ENCODE data around the gene LCK.
"Not testable (repeated sequence)": the region's sequence is repeated elsewhere in the genome, so short reads cannot be mapped to it uniquely, and the experiment has no call there.

Gene LCK

DNA sequence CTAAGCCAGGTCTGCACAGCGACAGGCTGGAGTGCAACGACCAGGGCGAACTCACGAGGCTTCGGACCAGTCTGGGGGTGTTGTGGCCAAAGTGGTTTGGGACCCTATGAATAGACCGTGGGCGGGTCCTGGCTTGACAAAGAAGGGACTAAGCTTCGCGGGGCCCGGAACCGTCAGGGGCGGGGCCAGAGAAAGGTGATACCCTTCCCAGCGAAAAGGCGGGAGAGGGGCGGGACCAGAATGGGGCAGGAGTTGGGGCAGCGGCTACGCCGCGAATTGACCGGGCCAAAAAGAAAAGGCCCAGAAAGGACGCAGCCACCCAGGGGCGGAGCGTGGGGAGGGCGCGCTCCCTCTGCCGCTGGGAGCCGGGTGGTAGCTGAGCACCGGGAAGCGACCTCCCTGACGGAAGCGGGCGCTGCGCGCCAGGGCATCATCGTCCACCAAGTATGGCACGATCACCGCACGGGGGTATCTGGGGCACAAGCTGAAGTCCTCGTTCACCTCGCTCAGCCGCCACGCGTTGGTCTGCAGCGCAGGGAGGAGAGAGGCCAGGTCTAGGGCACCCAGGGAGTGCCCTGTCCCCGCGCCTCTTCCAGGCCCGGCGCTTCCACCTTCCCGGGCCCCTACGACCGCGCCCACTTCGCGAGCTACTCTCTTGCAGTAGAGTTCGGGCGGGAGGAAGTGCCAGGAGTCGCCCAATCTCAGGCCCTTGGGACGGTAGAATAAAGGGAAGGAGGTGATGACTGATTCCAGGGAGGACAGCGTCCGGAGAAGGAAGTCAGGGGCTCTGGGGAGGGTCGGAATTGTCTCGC, 10.7 kb upstream of the LCK start:
- DNase-seq: no peak

DNA sequence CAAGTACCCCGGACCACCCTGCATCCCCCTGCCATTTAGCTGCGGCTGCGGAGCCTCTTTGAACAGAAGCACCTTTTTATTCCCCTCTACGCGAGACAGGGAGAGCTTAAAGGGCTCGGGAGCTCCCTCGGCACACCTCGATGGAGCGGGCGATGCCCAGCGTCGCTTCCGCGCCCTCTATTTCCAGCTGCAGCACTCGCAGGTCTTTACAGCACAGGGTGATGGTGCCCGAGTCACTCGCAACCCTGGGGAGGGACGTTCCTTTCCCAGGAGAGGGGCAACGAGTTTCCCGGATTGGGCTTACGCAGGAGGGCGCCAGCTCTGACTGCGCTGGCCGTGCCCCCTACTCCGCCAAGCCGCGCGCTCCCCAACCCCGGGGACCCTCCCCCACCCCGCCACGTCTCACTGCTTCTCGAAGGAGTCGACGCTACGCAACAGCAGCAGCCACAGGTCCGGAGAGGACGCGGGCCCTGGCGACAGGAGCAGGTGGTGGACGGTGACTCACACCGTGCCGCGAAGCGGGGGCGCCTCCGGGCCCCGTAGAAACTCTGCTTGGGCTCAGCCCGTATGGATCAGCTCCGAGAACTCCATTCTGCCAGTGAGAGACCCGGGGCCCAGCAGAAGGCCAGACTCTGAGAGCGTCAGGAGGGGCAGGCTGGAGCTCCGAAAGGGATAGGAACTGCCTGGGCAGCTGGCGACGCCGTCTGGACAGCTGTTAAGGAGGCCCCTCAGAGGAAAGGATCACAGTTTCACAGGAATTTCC, 9.9 kb upstream of the LCK start:
- DNase-seq: no peak

DNA sequence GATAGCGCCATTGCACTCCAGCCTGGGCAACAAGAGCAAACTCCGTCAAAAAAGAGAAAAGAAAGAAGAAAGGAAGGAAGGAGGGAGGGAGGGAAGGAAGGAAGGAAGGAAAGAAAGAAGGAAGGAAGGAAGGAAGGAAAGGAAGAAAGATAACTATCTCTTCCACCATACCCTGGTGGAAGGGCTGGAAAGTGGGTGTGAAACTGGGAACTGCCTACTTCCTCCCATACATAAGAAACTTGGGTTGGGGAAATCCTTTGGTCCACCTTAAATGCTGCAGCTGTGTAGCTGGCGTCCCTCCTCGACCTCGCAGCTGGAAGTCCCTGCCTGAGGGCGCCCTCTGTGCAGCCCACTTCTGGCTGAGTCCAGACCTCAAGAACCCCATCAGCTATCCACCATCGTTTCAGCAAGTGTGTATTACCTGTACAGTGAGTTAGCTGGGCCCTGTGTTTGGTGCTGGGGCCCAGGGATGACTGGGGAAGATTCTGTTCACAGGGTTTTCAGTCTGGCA, 8.7 kb upstream of the LCK start:
- no peak for DNase-seq

DNA sequence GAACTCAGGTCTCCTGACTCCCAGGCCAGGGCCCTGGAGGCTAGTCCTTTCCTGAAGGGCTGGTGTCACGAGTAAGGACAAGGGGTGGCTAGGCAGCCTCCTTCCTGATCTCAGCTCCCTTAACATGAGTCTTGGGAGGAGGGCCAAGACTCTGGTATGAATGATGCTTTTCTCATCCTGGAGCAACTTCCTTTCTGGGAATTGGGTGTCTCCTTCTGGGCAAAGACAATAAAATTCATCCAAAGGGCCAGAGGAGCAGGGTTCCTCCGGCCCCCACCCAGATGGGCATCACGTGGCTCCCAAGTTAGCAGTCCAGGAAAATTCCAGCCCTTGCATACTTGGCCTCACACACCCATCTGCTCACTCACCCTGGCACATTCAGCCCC, 4.2 kb upstream of the LCK start, which contains the start of gene FAM167B:
TSS of gene FAM167B (plus strand) at position 335 of the 386 bp plus-strand sequence. CDS start 200 bp downstream, outside the sequence.
- DNase-seq: no peak

DNA sequence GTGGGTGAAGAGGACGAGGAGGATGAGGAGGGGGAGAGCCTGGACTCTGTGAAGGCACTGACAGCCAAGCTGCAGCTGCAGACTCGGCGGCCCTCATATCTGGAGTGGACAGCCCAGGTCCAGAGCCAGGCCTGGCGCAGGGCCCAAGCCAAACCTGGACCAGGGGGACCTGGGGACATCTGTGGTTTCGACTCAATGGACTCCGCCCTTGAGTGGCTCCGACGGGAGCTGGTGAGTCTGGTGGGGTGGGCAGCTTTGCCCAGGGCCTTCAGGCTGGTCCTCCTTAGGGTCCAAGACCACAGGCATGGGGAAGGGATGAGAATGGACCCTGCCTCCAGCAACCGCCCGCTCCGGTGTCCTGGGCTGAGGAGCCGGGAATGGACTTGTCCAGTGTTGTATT, 3.6 kb upstream of the LCK start:
- no peak for DNase-seq

DNA sequence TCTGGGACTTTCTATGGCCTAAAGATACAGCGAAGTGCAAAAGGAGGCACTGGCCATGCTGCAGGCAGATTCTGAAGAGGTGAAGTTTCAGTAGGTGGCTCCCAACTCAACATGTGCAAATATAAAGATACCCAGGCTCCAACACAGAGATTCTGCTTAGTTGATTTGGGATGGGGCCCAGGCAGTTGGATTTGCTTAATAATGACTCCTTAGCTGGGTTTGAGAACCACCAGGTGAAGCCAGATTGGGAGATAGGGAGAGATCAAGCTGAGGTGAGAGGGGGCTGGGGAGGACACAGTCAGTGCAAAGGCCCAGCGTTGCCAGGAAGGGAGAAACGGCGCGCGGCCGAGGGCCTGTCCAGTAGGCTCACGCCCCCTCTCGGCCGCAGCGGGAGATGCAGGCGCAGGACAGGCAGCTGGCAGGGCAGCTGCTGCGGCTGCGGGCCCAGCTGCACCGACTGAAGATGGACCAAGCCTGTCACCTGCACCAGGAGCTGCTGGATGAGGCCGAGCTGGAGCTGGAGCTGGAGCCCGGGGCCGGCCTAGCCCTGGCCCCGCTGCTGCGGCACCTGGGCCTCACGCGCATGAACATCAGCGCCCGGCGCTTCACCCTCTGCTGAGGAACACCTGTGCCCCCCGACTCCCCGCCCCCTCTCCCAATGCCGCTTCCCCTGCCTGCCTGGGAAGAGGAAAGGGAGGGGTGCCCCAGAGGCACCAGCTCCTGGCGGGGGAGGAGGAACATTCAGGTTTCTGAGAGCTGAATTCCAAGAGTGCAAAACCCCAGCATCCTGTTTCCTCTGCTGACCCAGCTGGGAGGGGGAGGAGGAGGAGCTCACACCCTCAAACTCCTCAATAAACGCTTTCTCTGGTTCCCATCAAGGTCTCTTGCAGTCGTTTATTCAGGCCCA, 2.8 kb upstream of the LCK start:
- no peak for DNase-seq

DNA sequence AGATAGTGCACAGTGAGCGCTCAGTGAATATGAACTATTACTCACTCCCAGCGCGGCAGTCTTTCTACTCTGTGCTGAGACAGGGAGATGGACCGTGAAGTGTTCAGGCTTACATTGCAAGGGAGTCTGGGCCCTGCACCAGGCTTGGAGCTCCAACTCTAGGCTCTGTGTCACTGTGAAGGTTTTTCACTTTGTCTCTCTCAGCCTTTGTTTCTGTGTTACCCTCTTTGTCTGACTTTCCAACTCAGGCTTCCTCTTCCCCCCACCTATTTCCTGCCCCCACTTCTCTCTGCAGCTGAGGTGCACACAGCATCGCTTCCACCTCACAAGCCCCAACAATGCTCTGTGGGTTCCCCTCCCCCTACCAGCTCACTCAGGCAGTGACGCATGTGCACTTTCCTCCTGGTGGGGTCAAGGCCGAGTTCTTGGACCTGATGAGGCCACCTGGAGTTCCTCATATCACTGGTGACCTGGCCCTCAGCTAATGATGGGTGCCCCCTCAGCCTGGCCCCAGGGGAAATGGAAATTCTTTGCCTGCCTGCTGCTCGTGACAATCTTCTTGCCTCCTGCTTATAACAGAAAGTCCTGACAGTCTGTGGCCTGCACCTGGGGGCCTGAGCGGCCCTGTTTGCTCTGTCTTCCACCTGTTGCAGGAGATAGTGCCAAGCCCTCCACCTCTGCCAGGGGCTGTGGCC, 1.1 kb upstream of the LCK start:
- DNase-seq: no peak

DNA sequence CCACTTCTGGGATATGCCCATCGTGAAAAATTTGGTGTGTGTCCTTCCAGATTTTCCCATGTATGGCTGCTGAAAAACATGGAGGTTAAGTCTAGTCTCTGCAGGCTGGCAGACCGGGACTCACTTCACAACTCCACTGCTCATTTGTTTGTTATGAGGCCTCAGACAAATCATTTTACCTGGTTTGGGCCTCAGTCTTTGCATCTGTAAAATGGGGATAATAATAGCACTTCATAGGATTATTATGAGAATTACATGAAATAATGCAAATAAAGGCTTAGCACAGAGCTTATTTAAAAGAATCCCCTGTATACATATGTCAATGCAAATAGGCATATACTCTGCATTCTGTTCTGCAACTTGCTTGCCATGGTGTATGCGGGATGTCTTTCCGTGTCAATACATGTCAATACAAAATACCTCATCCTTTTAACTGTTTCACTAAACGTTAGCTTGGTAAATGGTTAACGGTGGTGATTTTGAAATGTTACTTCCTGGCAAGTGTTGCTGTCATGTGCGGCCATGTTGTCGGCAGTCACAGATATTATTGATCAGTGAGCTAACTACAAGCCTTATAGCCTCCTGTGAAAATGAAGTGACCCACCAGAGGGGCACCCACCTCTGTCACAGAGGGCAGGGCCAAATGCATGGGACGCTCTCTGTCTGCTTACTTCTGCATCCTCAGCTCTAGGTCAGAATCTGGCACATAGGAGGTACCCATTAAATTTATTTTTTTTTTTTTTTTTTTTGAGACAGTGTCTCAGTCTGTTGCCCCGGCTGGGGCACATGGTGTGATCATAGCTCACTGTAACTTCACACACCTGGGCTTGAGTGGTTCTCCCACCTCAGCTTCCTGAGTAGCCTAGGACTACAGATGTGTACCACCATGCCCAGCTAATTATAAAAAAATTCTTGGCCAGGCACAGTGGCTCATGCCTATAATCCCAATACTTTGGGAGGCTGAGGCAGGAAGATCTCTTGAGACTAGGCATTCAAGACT, 4.3 kb downstream of the LCK start:
- DNase-seq: no peak

DNA sequence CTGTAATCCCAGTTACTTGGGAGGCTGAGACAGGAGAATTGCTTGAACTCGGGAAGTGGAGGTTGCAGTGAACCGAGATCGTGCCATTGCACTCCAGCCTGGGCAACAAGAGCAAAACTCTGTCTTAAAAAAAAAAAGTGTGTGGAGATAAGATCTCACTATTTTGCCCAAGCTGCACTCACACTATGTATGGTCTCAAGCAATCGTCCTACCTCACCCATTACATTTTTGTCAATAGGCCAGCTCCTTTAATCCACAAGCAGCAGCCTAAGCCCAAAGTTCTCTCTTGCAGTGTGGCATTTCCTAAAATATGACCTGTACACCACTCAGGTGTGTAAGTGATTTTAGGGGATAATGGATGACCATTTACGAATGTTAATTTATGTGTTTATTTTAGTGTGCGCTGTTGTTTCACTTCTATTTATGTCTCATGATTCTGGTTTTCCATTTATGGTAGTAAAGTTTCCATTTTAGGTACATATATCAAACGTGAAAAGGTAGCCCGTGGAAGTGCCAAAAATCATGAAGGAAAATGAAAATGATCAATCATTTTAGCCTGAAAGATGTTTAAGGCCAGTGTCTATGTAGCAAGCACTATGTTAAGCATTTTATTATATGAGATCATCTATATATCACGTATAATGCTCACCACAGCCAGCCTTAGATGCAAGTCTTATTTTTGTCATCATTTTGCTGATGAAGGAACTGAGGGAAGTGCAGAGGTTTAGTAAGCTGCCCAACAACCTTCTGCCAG, 5.6 kb downstream of the LCK start:
- DNase-seq: no peak

DNA sequence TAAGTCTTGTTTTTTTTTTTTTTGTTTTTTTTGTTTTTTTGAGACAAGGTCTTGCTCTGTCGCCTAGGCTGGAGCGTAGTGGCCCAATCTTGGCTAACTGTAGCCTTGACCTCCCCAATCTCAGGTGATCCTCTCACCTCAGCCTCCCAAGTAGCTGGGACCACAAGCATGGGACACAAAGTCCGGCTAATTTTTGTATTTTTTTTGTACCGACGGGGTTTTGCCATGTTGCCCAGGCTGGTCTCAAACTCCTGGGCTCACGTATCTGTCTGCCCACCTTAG, 6.1 kb downstream of the LCK start:
- DNase-seq: no peak

DNA sequence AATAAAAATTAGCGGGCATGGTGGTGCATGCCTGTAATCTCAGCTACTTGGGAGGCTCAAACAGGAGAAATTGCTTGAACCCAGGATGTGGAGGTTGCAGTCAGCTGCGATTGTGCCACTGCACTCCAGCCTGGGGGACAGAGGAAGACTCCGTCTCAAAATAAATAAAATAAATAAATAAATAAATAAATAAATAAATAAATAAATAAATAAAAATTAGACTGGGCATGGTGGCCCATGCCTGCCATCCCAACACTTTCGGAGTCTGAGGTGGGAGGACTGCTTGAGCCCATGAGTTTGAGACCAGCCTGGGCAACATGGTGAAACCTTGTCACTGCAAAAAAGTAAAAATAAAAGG, 12.2 kb downstream of the LCK start:
- DNase-seq: not testable (repeated sequence)

DNA sequence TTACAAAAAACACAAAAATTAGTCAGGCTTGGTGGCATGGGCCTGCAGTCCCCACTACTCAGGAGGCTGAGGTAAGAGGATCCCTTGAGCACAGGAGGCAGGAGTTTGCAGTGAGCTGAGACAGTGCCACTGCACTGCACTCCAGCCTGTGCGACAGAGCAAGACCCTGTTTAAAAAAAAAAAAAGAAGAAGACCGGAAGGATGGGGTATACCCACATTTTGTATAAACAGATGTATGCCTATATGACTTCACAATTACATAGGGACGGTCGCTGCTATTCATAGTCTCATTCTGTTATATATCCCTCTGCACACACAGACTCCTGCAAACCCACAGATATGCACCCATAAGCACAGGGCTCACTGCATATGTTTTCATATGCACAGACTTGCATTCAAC, 12.7 kb downstream of the LCK start:
- no peak for DNase-seq

DNA sequence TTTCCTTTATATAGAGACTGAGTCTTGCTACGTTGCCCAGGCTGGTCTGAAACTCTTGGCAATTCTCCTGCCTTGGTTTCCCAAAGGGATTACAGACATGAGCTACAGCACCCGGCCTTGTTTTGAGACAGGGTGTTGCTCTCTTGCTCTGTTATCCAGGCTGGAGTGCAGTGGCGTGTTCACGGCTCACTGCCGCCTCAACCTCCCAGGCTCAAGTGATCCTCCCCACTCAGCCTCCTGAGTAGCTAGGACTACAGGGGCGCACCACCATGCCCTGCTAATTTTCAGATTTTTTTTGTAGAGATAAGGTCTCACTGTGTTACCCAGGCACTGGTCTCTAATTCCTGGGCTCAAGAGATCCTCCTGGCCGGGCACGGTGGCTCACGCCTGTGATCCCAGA, 14.8 kb downstream of the LCK start:
- DNase-seq: no peak

DNA sequence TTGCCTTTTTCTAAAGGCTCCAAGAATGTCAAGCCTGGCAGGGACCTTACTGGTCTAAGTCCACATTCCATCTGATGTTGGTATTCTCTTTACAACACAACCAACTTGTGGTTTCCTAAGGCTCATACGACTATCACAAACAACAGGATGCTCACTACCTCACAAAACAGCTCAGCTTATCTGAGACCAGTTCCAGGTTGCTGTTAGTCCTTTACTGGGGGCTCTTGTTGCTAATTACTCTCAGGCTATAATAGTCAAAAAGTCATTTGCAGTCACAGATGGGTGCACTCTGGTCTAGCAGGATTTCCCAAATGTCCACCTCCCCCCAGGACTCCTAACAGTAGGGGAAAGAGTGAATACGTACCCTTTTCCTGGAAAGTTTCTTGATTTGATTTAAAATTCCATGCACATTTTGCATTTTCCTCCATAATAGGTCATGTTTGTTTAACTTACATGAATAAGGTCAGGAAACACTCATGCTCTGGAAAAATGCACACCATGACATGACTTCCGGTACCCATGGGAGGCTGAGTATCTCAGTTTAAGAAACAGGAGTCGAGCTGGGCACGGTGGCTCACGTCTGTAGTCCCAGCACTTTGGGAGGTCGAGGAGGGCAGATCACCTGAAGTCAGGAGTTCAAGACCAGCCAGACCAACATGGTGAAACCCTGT, 16.0 kb downstream of the LCK start:
- DNase-seq: no peak

DNA sequence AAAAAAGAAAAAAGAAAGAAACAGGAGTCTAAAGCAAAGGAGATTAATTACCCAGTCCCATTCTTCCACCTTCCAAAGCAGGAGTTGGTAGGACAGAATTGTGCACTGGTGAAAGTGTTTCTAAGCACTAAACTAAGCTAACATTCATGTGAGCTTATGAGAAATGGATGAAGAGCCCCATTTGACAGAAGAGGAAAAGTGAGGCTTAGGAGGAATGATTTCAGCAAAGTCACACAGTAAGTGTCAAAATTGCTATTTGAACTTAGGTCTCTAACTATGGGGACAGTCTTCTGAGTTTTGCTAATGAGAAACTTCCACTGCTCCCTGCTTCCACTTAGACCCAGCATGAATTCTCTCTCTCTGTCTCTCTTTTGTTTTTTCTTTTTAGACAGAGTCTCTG, 18.7 kb downstream of the LCK start:
- DNase-seq: no peak

DNA sequence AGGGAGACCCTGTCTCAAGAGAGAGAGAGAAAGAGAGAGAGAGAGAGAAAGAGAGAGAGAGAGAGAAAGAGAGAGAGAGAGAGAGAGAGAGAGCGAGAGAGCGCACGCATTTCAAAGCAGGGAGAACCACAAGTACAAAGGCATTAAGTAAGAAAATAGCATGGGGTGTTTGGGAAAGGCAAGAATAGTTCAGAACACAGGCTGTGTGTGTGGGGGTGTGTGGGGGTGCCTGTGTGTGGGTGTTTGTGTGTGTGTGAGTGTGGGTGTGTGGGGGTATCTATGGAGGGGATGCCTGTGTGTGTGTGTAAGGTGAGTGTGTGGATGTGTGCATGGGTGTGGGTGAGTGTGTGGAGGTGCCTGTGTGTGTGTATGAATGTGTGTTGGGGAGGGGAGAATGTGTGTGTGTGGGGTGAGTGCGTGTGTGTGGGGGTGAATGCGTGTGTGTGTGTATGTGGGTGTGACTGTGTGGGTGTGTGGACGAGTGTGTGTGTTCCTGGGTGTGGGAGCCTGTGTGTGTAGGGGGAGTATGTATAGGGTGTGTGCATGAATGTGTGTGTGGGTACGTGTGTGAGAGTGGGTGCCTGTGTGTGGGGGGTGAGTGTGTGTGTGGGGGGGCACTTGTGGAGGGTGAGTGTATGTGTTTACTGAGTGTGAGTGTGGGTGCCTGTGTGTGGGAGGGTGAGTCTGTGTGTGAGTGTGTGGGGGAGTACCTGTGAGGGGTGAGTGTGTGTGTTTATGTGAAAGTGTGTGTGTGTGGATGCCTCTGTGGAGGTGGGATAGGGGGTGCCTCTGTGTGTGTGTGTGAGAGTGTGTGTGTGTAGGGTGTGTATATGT, 21.7 kb downstream of the LCK start:
- no peak for DNase-seq

DNA sequence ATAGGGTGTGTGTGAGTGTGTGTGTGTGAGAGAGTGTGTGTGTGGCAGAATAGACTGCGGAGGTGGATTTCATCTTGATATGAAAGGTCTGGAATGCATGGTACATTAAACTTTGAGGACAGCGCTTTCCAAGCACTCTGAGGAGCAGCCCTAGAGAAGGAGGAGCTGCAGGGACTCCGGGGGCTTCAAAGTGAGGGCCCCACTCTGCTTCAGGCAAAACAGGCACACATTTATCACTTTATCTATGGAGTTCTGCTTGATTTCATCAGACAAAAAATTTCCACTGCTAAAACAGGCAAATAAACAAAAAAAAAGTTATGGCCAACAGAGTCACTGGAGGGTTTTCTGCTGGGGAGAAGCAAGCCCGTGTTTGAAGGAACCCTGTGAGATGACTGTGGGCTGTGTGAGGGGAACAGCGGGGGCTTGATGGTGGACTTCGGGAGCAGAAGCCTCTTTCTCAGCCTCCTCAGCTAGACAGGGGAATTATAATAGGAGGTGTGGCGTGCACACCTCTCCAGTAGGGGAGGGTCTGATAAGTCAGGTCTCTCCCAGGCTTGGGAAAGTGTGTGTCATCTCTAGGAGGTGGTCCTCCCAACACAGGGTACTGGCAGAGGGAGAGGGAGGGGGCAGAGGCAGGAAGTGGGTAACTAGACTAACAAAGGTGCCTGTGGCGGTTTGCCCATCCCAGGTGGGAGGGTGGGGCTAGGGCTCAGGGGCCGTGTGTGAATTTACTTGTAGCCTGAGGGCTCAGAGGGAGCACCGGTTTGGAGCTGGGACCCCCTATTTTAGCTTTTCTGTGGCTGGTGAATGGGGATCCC, 22.5 kb downstream of the LCK start:
- no peak for DNase-seq

DNA sequence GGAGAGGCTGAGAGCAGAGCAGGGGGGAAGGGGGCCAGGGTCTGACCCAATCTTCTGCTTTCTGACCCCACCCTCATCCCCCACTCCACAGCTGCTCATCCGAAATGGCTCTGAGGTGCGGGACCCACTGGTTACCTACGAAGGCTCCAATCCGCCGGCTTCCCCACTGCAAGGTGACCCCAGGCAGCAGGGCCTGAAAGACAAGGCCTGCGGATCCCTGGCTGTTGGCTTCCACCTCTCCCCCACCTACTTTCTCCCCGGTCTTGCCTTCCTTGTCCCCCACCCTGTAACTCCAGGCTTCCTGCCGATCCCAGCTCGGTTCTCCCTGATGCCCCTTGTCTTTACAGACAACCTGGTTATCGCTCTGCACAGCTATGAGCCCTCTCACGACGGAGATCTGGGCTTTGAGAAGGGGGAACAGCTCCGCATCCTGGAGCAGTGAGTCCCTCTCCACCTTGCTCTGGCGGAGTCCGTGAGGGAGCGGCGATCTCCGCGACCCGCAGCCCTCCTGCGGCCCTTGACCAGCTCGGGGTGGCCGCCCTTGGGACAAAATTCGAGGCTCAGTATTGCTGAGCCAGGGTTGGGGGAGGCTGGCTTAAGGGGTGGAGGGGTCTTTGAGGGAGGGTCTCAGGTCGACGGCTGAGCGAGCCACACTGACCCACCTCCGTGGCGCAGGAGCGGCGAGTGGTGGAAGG, 23.7 kb downstream of the LCK start:
- DNase-seq: no peak

All from GF-D8 (cell line).